OCI-LY3 (cell line): ENCODE measurements around the gene DGAT2L6.

ENCODE experiments used
- H2AFZ ChIP-seq: fragments of 200-600, 300-600 bp; shearing (Covaris generic); 2 replicates; pipeline ENCODE4 v1.6.0; 2014; ENCODE audit warnings: antibody characterized with exemption, low read depth, low read length
- H3K27ac ChIP-seq: fragments of 200-600, 300-600 bp; sonication (generic); 2 replicates; pipeline ENCODE4 v1.5.1; 2014; ENCODE audit warnings: mild to moderate bottlenecking, low read length, moderate library complexity, mixed read lengths
- H3K27me3 ChIP-seq: fragments of 200-600, 300-600 bp; sonication (generic); 2 replicates; pipeline ENCODE4 v1.6.1; 2014; ENCODE audit warnings: low read depth, low read length, mixed read lengths
- H3K36me3 ChIP-seq: fragments of 200-600, 300-600 bp; sonication (generic); replicated peaks from 2 replicates; pipeline ENCODE3; 2014; ENCODE audit warnings: low read depth, low read length, mixed read lengths
- H3K4me1 ChIP-seq: fragments of 300-600, 200-600 bp; sonication (generic); 2 replicates; pipeline ENCODE4 v1.6.1; 2014; ENCODE audit warnings: low read length, mixed read lengths
- H3K4me2 ChIP-seq: fragments of 200-600, 300-600 bp; sonication (generic); 2 replicates; pipeline ENCODE4 v1.6.1; 2014; ENCODE audit warnings: low read length, mixed read lengths
- H3K4me3 ChIP-seq: fragments of 300-600, 200-600 bp; sonication (generic); 2 replicates; pipeline ENCODE4 v1.5.1; 2014; ENCODE audit warnings: antibody characterized with exemption, mild to moderate bottlenecking, low read length, moderate library complexity
- H3K79me2 ChIP-seq: fragments of 300-600, 200-600 bp; shearing (Covaris generic); 2 replicates; pipeline ENCODE4 v1.6.1; 2014; ENCODE audit warnings: mild to moderate bottlenecking, low read length, mixed read lengths
- H3K9ac ChIP-seq: fragments of 300-600, 200-600 bp; shearing (Covaris generic); 2 replicates; pipeline ENCODE4 v1.6.0; 2014; ENCODE audit warnings: mild to moderate bottlenecking, low read length, moderate library complexity
- H3K9me3 ChIP-seq: fragments of 200-600, 300-600 bp; shearing (Covaris generic); 2 replicates; pipeline ENCODE4 v1.6.1; 2014; ENCODE audit warnings: low read length, mixed read lengths; ENCODE audit not compliant: insufficient read depth
- H4K20me1 ChIP-seq: fragments of 200-600, 300-600 bp; sonication (generic); 2 replicates; pipeline ENCODE4 v1.6.1; 2016; ENCODE audit warnings: low read length, mixed read lengths; ENCODE audit not compliant: insufficient read depth
- EZH2phosphoT487 ChIP-seq: fragments of 200-600 bp; shearing (Covaris generic); IDR thresholded peaks from 2 replicates; pipeline ENCODE4 v1.6.1; 2018; ENCODE audit warnings: antibody characterized with exemption, mixed run types, low read depth
- TF ChIP-seq, protein P1 (sequence below): fragments of 200-600, 300-600 bp; sonication (generic); IDR thresholded peaks from 2 replicates; pipeline ENCODE4 v1.5.1; 2014; ENCODE audit warnings: antibody characterized with exemption, low read length, low read depth

DGAT2L6 gene

DNA sequence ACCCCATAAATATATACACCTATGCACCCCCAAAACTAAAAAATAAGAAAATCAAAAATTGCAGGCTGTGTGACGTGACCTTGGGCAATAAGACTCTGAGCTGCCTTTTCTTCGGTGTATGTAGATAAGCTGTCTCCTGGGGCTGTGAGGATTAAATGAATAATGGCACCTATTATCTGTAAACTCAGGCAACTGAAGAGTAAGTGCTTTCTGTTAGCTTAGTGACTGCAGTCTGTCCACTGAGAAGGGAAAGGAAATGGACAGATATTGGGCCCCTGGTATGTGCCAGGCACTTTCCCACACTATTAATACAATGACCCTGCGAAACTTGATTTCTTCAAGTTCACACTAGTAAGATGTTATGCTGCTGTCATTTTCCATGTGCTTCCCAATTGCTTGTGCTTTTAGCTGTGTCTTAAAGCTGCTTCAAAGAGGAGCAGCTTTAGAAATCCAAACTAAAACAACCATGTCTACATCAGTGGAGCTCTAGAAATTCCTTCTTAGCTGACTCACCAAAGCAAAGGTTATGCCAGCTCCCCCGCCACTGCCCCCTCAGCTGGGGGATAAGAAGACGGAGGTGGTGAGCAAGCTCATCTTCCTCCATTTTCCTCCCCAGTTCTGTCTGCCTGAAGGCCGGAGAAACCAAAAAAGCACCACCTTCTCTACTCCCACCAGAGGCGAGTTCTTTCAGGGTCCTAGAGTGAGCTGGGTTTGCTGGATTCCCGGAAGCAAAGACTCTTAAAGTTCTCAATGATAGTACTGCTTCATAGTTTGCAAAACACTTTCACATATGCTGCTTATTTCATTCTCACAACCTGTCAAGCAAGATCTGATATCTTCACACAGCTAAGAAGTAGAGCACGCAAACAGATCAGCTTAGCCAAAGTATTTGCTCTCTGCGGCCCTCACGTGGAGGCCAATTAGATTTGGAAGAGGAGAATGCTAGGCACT is 8.8 kb upstream of the DGAT2L6 start:
- Histone ChIP-seq H3K4me2 (no peak overlapping the region), H3K27ac (no peak overlapping the region), H3K4me3 (no peak overlapping the region), H3K36me3 (peaks cover 3% of the 10 kb centered on the region), H2AFZ (no peak overlapping the region), H4K20me1 (no peaks in the 10 kb centered on the region), H3K79me2 (no peaks in the 10 kb centered on the region), H3K27me3 (no peaks in the 10 kb centered on the region), H3K4me1 (no peaks in the 10 kb centered on the region), H3K9me3 (no peaks in the 10 kb centered on the region), H3K9ac (no peak overlapping the region)
- TF ChIP-seq, protein P1, sequence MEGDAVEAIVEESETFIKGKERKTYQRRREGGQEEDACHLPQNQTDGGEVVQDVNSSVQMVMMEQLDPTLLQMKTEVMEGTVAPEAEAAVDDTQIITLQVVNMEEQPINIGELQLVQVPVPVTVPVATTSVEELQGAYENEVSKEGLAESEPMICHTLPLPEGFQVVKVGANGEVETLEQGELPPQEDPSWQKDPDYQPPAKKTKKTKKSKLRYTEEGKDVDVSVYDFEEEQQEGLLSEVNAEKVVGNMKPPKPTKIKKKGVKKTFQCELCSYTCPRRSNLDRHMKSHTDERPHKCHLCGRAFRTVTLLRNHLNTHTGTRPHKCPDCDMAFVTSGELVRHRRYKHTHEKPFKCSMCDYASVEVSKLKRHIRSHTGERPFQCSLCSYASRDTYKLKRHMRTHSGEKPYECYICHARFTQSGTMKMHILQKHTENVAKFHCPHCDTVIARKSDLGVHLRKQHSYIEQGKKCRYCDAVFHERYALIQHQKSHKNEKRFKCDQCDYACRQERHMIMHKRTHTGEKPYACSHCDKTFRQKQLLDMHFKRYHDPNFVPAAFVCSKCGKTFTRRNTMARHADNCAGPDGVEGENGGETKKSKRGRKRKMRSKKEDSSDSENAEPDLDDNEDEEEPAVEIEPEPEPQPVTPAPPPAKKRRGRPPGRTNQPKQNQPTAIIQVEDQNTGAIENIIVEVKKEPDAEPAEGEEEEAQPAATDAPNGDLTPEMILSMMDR: no peak
- no peak for TF ChIP-seq EZH2phosphoT487

DNA sequence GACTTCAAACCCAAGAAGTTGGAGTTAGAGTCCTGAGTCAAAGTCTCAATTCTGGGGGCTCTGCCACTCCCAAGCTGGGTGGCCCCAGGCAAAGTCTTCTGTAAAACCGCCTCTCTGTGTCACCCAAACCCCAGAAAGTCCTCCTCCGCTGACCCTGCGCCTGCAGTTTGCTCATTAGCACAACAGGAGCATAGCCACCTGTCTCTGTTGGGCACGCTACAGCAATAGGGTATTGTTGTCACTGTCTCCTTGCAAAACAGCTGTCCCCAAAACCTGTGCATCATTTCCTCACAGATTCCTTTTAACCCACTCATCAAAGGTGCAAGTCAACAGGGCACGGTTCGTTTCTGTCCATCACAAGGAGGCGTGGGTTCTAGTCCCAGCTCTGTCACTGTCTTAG is 8.0 kb upstream of the DGAT2L6 start:
- no peak overlapping the region for H3K27ac ChIP-seq
- H3K9me3 ChIP-seq: no peaks in the 10 kb centered on the region
- H2AFZ ChIP-seq: no peak overlapping the region
- peaks cover 3% of the 10 kb centered on the region; the same call in 1 of the 2 replicates for H3K4me1 ChIP-seq
- no peaks in the 10 kb centered on the region for H4K20me1 ChIP-seq
- no peak overlapping the region for H3K9ac ChIP-seq
- no peaks in the 10 kb centered on the region for H3K79me2 ChIP-seq
- no peaks in the 10 kb centered on the region for H3K27me3 ChIP-seq
- H3K4me3 ChIP-seq: no peak overlapping the region
- TF ChIP-seq, protein P1: no peak
- TF ChIP-seq EZH2phosphoT487: no peak
- H3K36me3 ChIP-seq: peaks cover 3% of the 10 kb centered on the region
- no peak overlapping the region for H3K4me2 ChIP-seq

DNA sequence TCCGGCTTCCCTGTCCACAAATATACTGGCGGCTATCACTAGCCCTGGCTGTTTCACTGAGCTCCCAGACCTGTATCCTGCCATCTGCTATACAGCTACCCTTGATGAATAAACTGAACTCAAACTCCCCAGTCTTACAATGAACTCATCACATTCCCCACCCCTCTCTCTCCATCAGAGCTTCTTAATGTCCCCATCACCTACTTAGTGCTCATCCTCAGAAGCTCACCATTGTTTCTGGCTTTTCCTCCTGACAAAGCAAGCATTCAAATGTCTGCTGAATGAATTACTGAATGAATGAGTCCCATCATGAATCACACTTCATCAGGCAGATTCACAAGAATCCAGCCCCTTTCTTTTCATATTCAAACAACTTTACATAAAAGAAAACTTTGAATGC is 5.7 kb upstream of the DGAT2L6 start:
- Histone ChIP-seq H3K27ac (no peak overlapping the region), H2AFZ (no peak overlapping the region), H3K36me3 (no peaks in the 10 kb centered on the region), H3K9ac (no peak overlapping the region), H3K4me1 (peaks cover 10% of the 10 kb centered on the region; the same call in 1 of the 2 replicates), H3K4me2 (no peak overlapping the region), H3K9me3 (no peaks in the 10 kb centered on the region), H3K27me3 (no peaks in the 10 kb centered on the region), H3K4me3 (no peak overlapping the region), H3K79me2 (no peaks in the 10 kb centered on the region), H4K20me1 (no peaks in the 10 kb centered on the region)
- TF ChIP-seq EZH2phosphoT487: no peak
- TF ChIP-seq, protein P1: no peak

DNA sequence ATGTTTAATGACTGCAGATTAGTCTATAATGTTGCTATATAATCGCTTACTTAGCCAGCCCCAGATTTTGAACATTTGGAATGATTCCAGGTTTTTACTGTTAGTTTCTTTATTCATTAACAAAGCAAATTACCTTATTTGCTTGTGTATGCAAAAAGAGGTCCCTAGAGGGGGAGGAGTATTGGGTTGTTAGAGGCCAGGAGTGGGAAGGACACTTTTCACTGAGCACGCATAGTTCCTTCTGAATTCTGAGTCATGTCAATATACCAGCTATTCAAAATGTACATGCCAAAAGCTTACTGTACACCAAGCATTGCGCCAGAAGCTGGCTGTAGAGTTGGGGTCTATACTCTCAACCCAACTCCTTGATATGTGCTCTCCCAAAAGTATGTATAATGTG is 5.1 kb upstream of the DGAT2L6 start:
- H3K36me3 ChIP-seq: no peaks in the 10 kb centered on the region
- H3K27me3 ChIP-seq: no peaks in the 10 kb centered on the region
- no peak overlapping the region for H3K4me2 ChIP-seq
- no peak overlapping the region for H3K9ac ChIP-seq
- no peak for TF ChIP-seq EZH2phosphoT487
- TF ChIP-seq, protein P1: no peak
- H3K27ac ChIP-seq: no peak overlapping the region
- H3K4me1 ChIP-seq: peaks cover 10% of the 10 kb centered on the region; the same call in 1 of the 2 replicates
- H4K20me1 ChIP-seq: no peaks in the 10 kb centered on the region
- H2AFZ ChIP-seq: no peak overlapping the region
- H3K9me3 ChIP-seq: no peaks in the 10 kb centered on the region
- H3K4me3 ChIP-seq: no peak overlapping the region
- H3K79me2 ChIP-seq: no peaks in the 10 kb centered on the region
